Upper lobe of right lung (tissue), 1 donor: ENCODE results near the gene TSPAN15. TPM values are rescaled to one million over a fixed set of nuclear protein-coding genes. Genes with fewer than 3 reads are reported as not detected.

Experiments
- ATAC-seq: fragments of 200-7000 bp; cut with Tn5 transposase; one replicate; pipeline ENCODE4 v1.9.1; 2020; ENCODE audit warnings: mild to moderate bottlenecking, moderate library complexity
- DNase-seq: peaks from one replicate; pipeline ENCODE4 v3.0.0-alpha.2; 2020
- H3K27ac ChIP-seq: fragments of 200-600 bp; one replicate; pipeline ENCODE4 v1.8.0; 2022
- H3K27me3 ChIP-seq: fragments of 200-600 bp; one replicate; pipeline ENCODE4 v1.8.0; 2022; ENCODE audit warnings: mild to moderate bottlenecking
- H3K36me3 ChIP-seq: fragments of 200-600 bp; one replicate; pipeline ENCODE4 v1.8.0; 2022
- H3K4me1 ChIP-seq: fragments of 200-600 bp; one replicate; pipeline ENCODE4 v1.8.0; 2022
- H3K4me3 ChIP-seq: fragments of 200-600 bp; one replicate; pipeline ENCODE4 v1.8.0; 2022; ENCODE audit warnings: mild to moderate bottlenecking
- H3K9me3 ChIP-seq: fragments of 200-600 bp; one replicate; pipeline ENCODE4 v1.8.0; 2022
- intact Hi-C: fragments of 100-400 bp; cut with DNase I; formaldehyde crosslinking; loops from one replicate; pipeline ENCODE4 v1.11.0; 2022
- total RNA-seq: library from RNA; stranded (reverse); fragmentation: NEBNext Ultra II Directional; extraction: Animal tissue kit (Norgen Biotek cat#: 25700); gene quantifications from one replicate; pipeline ENCODE4 v1.2.1, GENCODE V29; 2021
- TF ChIP-seq, protein P1 (sequence below): fragments of 200-600 bp; IDR thresholded peaks from one replicate; pipeline ENCODE4 v1.8.0; 2022; ENCODE audit warnings: antibody characterized with exemption
- donor health status: DM: no; HTN: yes; CAD: no; lungs with severe emphysema.

The TSPAN15 gene
- total RNA-seq, 1 donor from 2014 or later, result 47.3 TPM

DNA sequence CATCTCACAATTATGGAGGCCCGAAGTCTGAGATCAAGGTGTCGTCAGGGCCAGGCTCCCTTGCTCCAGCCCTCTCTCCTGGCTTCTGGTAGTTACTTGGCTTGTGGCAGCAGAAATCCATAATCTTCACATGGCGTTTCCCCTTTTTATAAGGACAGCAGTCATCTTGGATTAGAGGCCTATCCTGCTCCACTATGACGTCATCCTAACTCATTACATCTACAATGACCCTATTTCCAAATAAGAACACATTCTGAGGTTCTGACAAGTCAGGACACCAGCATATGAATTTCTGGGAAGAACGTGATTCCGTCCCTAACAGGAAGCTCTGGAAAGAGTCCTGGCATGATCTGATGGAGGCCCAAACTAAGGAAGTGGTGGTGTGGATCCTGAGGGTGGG is 86.2 kb downstream of the TSPAN15 start:
- ATAC-seq (no peak), DNase-seq (no peak)
- Histone ChIP-seq H3K27ac (no peak overlapping the region), H3K9me3 (no peaks in the 10 kb centered on the region), H3K4me3 (no peak overlapping the region), H3K27me3 (no peaks in the 10 kb centered on the region), H3K4me1 (no peaks in the 10 kb centered on the region), H3K36me3 (no peaks in the 10 kb centered on the region)
- TF ChIP-seq, protein P1, sequence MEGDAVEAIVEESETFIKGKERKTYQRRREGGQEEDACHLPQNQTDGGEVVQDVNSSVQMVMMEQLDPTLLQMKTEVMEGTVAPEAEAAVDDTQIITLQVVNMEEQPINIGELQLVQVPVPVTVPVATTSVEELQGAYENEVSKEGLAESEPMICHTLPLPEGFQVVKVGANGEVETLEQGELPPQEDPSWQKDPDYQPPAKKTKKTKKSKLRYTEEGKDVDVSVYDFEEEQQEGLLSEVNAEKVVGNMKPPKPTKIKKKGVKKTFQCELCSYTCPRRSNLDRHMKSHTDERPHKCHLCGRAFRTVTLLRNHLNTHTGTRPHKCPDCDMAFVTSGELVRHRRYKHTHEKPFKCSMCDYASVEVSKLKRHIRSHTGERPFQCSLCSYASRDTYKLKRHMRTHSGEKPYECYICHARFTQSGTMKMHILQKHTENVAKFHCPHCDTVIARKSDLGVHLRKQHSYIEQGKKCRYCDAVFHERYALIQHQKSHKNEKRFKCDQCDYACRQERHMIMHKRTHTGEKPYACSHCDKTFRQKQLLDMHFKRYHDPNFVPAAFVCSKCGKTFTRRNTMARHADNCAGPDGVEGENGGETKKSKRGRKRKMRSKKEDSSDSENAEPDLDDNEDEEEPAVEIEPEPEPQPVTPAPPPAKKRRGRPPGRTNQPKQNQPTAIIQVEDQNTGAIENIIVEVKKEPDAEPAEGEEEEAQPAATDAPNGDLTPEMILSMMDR, result no peak
- intact Hi-C loops, result no loop called here

DNA sequence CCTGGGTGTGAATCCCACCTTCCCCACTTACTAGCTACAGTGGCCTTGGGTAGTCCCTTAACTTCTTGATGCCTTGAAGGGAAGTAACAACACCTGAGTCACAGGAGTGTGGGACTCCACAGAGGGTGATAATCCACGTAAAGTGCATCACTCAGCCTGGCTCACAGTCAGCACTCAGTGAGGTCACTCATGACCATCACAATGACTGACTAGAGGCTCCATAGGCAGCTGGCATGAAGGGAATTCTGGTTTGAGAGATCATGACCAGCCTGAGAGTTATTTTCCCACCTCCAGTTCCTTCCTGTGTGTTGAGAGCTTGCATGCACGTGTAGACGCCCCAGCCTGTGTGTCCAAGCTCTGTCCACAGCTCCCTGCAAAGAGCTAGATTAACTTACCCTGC is 87.2 kb downstream of the TSPAN15 start:
- TF ChIP-seq, protein P1, result no peak
- DNase-seq (no peak), ATAC-seq (no peak)
- no peak overlapping the region for H3K4me3 ChIP-seq
- intact Hi-C loops, result no loop called here
- no peaks in the 10 kb centered on the region for H3K9me3 ChIP-seq
- H3K27ac ChIP-seq, result no peak overlapping the region
- H3K27me3 ChIP-seq, result no peaks in the 10 kb centered on the region
- no peaks in the 10 kb centered on the region for H3K4me1 ChIP-seq
- H3K36me3 ChIP-seq, result no peaks in the 10 kb centered on the region

DNA sequence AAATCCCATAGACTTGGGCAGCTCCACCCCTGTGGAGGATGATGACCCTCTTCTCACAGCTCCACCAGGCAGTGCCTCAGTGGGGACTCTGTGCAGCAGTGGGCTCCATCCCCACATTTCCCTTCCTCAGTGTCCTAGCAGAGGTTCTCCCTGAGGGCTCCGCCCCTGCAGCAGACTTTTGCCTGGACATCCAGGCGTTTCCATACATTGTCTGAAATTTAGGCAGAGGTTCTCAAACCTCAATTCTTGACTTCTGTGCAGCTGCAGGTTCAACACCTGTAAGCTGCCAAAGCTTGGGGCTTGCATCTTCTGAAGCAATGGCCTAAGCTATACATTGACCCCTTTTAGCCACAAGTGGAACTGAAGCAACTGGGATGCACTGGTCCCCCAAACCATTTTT is 90.2 kb downstream of the TSPAN15 start:
- ATAC-seq, result no peak
- no peaks in the 10 kb centered on the region for H3K27me3 ChIP-seq
- TF ChIP-seq, protein P1, result no peak
- DNase-seq, result no peak
- H3K4me1 ChIP-seq, result no peaks in the 10 kb centered on the region
- no peak overlapping the region for H3K27ac ChIP-seq
- H3K9me3 ChIP-seq, result no peaks in the 10 kb centered on the region
- H3K36me3 ChIP-seq, result no peaks in the 10 kb centered on the region
- H3K4me3 ChIP-seq, result no peak overlapping the region
- intact Hi-C loops, result no loop called here

DNA sequence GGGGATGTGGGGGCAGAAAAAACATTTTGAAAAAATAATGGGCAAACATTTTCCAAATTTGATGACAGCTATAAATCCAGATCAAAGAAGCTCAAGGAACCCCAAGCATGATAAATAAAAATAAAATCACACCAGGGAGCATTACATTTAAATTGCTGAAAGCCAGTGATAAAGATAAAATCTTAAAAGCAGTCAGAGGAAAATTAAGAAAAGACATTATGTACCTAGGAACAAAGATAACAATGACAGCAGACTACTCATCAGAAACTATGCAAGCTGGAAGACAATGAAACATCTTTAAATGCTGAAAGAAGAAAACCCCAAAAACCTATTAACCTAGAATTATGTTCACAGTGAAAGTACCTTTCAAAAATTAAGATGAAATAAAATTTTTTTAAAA is 98.7 kb downstream of the TSPAN15 start:
- TF ChIP-seq, protein P1, result no peak
- peaks cover 8% of the 10 kb centered on the region for H3K9me3 ChIP-seq
- intact Hi-C loops, result no loop called here
- H3K4me1 ChIP-seq, result no peaks in the 10 kb centered on the region
- H3K4me3 ChIP-seq, result no peak overlapping the region
- H3K27me3 ChIP-seq, result no peaks in the 10 kb centered on the region
- H3K36me3 ChIP-seq, result no peaks in the 10 kb centered on the region
- ATAC-seq, result no peak
- no peak for DNase-seq
- no peak overlapping the region for H3K27ac ChIP-seq

DNA sequence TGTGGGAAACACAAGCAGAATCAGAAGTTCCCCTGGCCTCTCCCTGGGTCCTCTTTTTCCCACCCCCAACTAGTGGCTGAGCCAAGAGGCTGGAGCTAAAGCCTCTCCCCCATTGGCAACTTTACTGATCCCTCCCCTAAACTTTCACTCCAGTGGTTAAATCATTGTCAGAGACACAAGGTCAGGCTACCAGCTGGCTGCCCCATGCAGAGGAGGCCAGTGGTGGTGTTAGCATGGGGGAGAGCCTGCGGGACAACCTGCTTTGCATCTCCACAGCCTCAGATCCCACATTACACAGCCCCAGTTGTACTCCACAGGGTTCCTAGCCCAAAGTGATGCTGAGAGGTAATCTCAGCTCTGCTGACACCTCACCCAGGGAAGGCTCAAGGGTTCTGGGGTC is 101.0 kb downstream of the TSPAN15 start:
- TF ChIP-seq, protein P1, result no peak
- no peak for DNase-seq
- intact Hi-C loops, result no loop called here
- H3K27me3 ChIP-seq, result peaks cover 4% of the 10 kb centered on the region
- H3K9me3 ChIP-seq, result peaks cover 8% of the 10 kb centered on the region
- H3K4me1 ChIP-seq, result no peaks in the 10 kb centered on the region
- no peak for ATAC-seq
- no peak overlapping the region for H3K27ac ChIP-seq
- H3K36me3 ChIP-seq, result no peaks in the 10 kb centered on the region
- H3K4me3 ChIP-seq, result no peak overlapping the region

DNA sequence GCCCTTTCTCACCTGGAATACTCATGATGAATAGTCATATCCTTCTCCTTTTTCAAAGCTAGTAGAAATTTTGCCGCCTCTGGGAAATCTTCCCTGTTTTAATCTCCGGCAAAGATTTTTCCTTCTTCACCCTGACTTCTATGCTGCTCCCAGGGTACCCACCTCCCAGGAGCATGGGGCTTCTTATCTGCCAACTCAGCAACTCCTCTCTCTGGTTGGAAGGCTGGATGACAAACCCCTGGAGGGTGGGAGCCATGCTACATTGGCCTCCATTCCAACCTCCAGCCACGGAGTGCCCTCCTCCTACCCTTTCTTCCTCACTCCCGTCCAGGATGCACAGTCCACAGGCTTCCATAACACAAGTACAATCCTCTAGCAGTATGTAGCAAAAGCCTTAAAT is 102.1 kb downstream of the TSPAN15 start:
- Histone ChIP-seq H3K27me3 (peaks cover 4% of the 10 kb centered on the region), H3K9me3 (peaks cover 8% of the 10 kb centered on the region), H3K4me1 (no peaks in the 10 kb centered on the region), H3K36me3 (no peaks in the 10 kb centered on the region), H3K4me3 (no peak overlapping the region), H3K27ac (no peak overlapping the region)
- intact Hi-C loops, result no loop called here
- DNase-seq (no peak), ATAC-seq (no peak)
- TF ChIP-seq, protein P1, result no peak
